AG09319 (cell line): Measurements from ENCODE around the gene SLC7A10.

ENCODE experiments used
- DNase-seq: peaks from one replicate; pipeline ENCODE4 v3.0.0-alpha.2; 2010; ENCODE audit warnings: low read depth; ENCODE audit errors: extremely low read depth
- TF ChIP-seq, protein P1 (sequence below): IDR thresholded peaks from 2 replicates; pipeline ENCODE4 v1.5.1; 2011; ENCODE audit warnings: low read depth, mild to moderate bottlenecking, inconsistent platforms, low read length, moderate library complexity

SLC7A10 gene

DNA sequence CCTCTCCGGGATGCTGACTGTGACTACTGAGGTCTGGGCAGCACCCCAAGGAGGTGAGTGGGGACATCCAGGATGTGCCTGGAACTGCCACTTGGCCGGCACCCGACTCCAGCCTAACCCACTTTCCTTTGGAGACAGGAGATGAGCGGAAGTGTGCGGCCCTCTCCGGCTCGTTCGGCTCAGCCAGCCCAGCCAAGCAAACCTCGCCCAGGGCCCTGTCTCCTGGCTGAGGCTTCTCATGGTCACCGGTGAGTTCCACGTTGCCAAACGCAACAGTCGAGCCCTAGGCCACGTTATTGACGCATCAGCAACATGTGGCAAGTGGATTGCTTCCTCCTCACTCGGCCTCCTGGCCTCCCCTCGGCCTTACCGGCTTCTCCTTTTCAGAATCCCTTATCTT is 5.5 kb downstream of the SLC7A10 start:
- no peak for DNase-seq
- TF ChIP-seq, protein P1, sequence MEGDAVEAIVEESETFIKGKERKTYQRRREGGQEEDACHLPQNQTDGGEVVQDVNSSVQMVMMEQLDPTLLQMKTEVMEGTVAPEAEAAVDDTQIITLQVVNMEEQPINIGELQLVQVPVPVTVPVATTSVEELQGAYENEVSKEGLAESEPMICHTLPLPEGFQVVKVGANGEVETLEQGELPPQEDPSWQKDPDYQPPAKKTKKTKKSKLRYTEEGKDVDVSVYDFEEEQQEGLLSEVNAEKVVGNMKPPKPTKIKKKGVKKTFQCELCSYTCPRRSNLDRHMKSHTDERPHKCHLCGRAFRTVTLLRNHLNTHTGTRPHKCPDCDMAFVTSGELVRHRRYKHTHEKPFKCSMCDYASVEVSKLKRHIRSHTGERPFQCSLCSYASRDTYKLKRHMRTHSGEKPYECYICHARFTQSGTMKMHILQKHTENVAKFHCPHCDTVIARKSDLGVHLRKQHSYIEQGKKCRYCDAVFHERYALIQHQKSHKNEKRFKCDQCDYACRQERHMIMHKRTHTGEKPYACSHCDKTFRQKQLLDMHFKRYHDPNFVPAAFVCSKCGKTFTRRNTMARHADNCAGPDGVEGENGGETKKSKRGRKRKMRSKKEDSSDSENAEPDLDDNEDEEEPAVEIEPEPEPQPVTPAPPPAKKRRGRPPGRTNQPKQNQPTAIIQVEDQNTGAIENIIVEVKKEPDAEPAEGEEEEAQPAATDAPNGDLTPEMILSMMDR = no peak

DNA sequence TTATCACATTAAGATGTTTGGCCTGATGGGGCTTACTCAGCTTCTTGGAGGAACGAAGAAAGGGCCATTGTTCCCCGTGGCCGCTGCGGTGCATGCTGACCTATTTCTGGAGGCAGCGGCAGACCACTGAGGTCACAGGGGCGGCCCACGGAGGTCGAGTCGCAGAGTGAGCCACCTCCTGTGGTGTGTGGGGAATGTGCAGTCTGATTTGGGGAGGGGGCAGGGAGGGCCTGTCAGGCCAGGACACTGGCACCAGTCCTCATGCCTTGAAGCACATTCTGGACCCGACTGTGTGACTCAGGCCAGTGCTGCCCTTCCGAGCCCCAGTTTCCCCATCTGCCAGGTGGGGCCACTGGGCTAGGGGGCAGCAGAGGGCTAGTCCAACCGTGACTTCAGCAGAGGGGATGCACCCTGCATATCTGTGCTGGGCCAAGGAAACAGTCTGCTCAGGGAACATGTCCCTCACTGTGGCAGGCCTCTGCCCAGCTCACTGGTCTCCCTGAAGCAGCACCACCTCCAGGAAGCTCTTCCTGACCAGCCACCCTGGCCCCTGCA is 6.3 kb downstream of the SLC7A10 start:
- TF ChIP-seq, protein P1 = peak; percentile 12
- DNase-seq = no peak

DNA sequence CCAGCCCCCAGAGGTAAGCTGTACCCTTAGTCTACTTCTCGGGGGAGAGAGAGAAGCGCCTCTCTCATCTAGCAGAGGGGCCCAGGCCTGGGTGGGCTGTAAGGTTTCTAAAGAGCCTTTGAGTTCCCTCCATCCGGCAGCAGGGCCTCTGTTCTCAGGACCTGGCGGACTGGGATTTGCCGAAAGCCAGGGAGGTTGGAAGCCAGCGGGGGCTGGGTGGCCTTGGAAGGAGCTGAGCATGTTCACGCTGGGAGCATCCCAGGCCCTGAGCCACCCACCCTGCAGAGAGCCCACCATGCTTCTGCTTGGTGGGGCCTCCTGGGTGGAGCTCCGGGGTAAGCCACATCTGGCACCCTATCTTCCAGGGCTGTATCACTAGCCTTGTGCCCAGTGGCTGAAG is 7.8 kb downstream of the SLC7A10 start:
- TF ChIP-seq, protein P1 = no peak
- DNase-seq = no peak

DNA sequence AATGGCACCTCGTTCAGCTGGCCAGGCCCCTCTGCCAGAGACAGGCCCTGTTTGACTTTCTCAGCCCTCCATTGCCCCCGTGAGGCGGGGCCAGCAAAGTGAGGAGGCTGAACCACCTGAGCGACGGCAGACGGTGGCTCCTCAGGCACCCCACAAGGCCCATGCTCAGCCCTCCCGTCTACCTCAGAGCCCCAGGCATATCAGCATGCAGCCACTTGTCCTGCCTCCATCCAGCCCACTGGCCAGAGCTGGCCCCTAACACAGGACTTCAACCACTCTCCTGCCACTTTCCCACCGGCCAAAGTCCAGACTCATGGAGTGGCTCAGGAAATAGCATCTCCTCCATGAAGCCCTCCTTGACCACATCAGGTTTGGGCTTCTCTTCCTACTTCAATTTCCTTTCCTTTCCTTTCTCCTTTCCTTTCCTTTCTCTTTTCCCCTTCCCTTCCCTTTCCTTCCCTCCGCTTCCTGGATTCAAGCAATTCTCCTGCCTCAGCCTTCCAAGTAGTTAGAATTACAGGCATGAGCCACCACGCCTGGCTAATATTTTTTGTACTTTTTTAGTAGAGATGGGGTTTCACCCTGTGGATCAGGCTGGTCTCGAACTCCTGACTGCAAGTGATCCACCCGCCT is 9.3 kb downstream of the SLC7A10 start:
- TF ChIP-seq, protein P1 = no peak
- DNase-seq = no peak

DNA sequence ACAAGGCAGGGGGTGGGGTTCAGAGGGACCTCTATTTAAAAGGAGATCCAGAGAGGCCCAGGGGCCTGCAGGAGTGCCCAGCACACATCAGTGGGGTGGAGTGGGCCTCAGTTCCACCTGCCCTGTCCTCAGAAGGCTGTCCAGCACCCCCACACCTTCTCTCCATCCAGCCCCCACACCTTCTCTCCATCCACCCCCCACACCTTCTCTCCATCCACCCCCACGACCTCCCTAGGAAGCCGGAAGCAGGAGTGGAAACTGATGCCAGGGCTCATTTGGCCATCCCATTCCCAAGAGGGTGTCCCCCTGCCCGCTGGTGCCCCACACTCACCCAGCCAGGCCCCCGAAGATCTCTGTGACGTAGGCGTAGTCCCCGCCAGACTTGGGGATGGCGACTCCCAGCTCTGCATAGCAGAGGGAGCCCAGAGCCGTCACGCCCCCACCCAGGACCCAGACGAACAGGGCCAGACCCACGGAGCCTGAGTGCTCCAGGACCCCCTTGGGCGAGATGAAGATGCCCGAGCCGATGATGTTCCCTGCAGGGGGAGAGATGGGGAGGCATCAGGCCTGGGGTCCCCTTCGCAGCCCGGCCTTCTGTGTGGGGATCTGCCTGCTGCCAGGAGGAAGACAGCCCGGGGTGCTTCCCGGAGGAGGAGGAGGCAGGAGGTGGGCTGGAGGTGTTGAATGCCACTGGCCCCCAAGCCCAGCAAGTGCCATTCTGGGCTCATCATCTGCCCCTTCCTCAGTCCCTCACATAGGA is 10.0 kb downstream of the SLC7A10 start:
- TF ChIP-seq, protein P1 = no peak

DNA sequence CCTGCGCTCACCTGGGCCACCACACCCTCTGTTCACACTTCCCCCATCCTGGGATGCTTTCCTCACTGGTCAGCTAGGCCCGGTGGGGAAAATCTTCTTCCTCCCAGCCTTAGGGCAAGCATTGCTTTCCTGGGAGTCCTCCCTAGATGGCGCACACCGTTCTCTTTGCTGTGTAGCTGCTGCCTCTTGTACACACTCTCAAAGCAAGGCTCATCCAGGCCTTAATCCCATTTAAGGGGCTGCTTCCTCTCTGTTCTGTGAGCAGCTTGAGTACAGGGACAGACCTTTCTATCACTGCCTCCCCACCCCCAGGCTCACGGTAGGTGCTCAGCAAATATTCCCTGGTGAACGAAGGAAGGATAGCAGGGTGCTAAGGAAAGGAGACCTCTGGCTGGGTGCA is 11.1 kb downstream of the SLC7A10 start:
- DNase-seq = no peak

More for the DNA sequence above, 10.0 kb downstream of the SLC7A10 start:
- DNase-seq = no peak

More for the DNA sequence above, 11.1 kb downstream of the SLC7A10 start:
- TF ChIP-seq, protein P1 = peak; percentile 18
